GM12878 (cell line): ENCODE measurements around the gene MCM3AP.

Source experiments
- CBFB ChIP-seq: IDR thresholded peaks from 2 replicates; pipeline ENCODE4 v1.6.1; 2016; ENCODE audit warnings: antibody characterized with exemption, low read depth
- CEBPB ChIP-seq, 2 experiments: fragments of 150-350 bp in 1 of 2; IDR thresholded peaks; 2 replicates each; pipeline ENCODE4 v1.6.1; 2012 to 2014; ENCODE audit warnings: low read depth in 2 of 2, low read length in 2 of 2, borderline replicate concordance in 1 of 2, inconsistent platforms in 1 of 2
- CHD2 ChIP-seq: IDR thresholded peaks from 2 replicates; pipeline ENCODE4 v1.6.1; 2011; ENCODE audit warnings: low read depth, low read length, improper control_type of control experiment, borderline replicate concordance
- E2F8 ChIP-seq: fragments of 450-650 bp; IDR thresholded peaks from 2 replicates; pipeline ENCODE4 v1.6.1; 2018; ENCODE audit warnings: mild to moderate bottlenecking, low read depth, moderate library complexity; ENCODE audit not compliant: partially characterized antibody
- EED ChIP-seq: sonication (generic); IDR thresholded peaks from 2 replicates; pipeline ENCODE4 v1.6.1; 2016; ENCODE audit warnings: antibody characterized with exemption, low read depth
- EZH2 ChIP-seq: IDR thresholded peaks from 2 replicates; pipeline ENCODE4 v1.6.1; 2012; ENCODE audit warnings: low read depth, mild to moderate bottlenecking, control low read depth, inconsistent platforms, low read length, borderline replicate concordance; ENCODE audit not compliant: control insufficient read depth
- HCFC1 ChIP-seq: fragments of 150-350 bp; IDR thresholded peaks from 2 replicates; pipeline ENCODE4 v1.6.1; 2014; ENCODE audit warnings: low read length
- MAX ChIP-seq: IDR thresholded peaks from 2 replicates; pipeline ENCODE4 v1.6.1; 2012; ENCODE audit warnings: low read depth, low read length, improper control_type of control experiment
- NFIC ChIP-seq: IDR thresholded peaks from 2 replicates; pipeline ENCODE4 v1.6.1; 2012; ENCODE audit warnings: low read depth, mild to moderate bottlenecking, inconsistent platforms, low read length, moderate library complexity
- RFX5 ChIP-seq: IDR thresholded peaks from 2 replicates; pipeline ENCODE4 v1.6.1; 2011; ENCODE audit warnings: low read depth, low read length, improper control_type of control experiment
- SP1 ChIP-seq: IDR thresholded peaks from one replicate; pipeline ENCODE4 v1.6.1; 2011; ENCODE audit warnings: low read depth, low read length
- TF ChIP-seq, protein P1 (sequence below), 3 experiments: IDR thresholded peaks in 2 of 3; conservative IDR thresholded peaks in 1 of 3; 2 replicates each; pipeline ENCODE4 v1.5.1; 2011; ENCODE audit warnings: low read depth in 3 of 3, low read length in 3 of 3, mild to moderate bottlenecking in 3 of 3, control low read depth in 2 of 3, moderate library complexity in 2 of 3, inconsistent platforms in 1 of 3, mixed read lengths in 1 of 3; ENCODE audit not compliant: control insufficient read depth in 2 of 3, insufficient read depth in 1 of 3; ENCODE audit errors: extremely low read depth in 1 of 3

- TF ChIP-seq CBFB (no peak), EZH2 (no peak), RFX5 (no peak), SP1 (no peak), E2F8 (no peak), CHD2 (no peak), EED (no peak), MAX (no peak), NFIC (no peak), CEBPB (IDR thresholded peaks at IDR 0.05; ENCODE audit: borderline replicate concordance in 1 of 2, low read depth in 2 of 2, low read length in 2 of 2) (no peak), HCFC1 (no peak)
- TF ChIP-seq, protein P1, sequence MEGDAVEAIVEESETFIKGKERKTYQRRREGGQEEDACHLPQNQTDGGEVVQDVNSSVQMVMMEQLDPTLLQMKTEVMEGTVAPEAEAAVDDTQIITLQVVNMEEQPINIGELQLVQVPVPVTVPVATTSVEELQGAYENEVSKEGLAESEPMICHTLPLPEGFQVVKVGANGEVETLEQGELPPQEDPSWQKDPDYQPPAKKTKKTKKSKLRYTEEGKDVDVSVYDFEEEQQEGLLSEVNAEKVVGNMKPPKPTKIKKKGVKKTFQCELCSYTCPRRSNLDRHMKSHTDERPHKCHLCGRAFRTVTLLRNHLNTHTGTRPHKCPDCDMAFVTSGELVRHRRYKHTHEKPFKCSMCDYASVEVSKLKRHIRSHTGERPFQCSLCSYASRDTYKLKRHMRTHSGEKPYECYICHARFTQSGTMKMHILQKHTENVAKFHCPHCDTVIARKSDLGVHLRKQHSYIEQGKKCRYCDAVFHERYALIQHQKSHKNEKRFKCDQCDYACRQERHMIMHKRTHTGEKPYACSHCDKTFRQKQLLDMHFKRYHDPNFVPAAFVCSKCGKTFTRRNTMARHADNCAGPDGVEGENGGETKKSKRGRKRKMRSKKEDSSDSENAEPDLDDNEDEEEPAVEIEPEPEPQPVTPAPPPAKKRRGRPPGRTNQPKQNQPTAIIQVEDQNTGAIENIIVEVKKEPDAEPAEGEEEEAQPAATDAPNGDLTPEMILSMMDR (IDR thresholded peaks at IDR 0.05 in 2 of 3, conservative IDR thresholded peaks at IDR 0.05 in 1 of 3; ENCODE audit: control insufficient read depth in 2 of 3, extremely low read depth in 1 of 3, insufficient read depth in 1 of 3, low read depth in 3 of 3, low read length in 3 of 3) = no peak
These were observed 12.1 kb downstream of the MCM3AP start for GRCh38 chr21:46273341-46273740.
